PFSK-1 (cell line): Measurements from ENCODE around the gene SIGLEC7.

Experiments
- REST ChIP-seq, 2 experiments: IDR thresholded peaks; 2 replicates each; pipeline versions ENCODE4 v1.6.1 to v1.8.0; 2011 to 2012; ENCODE audit warnings: low read depth in 2 of 2, low read length in 2 of 2, control low read depth in 1 of 2, inconsistent platforms in 1 of 2, mild to moderate bottlenecking in 1 of 2, moderate library complexity in 1 of 2; ENCODE audit not compliant: insufficient read depth in 1 of 2
- SIN3A ChIP-seq: IDR thresholded peaks from 2 replicates; pipeline ENCODE4 v1.6.1; 2012; ENCODE audit warnings: mild to moderate bottlenecking, low read length, moderate library complexity, borderline replicate concordance; ENCODE audit not compliant: insufficient read depth

GRCh38 chr19:51186323-51186722 is 44.2 kb downstream of the SIGLEC7 start:
- no peak for TF ChIP-seq REST (IDR thresholded peaks at IDR 0.05; ENCODE audit: insufficient read depth in 1 of 2, low read depth in 2 of 2, low read length in 2 of 2)
- no peak for TF ChIP-seq SIN3A
